WERI-Rb-1 (cell line): Measurements from ENCODE around the gene CNTNAP2.

Source experiments
- DNase-seq: peaks from one replicate; pipeline ENCODE4 v3.0.0-alpha.2; 2020
- H3K27ac ChIP-seq: fragments of 250-450 bp; sonication (Bioruptor Pico); 2 replicates; pipeline ENCODE4 v1.5.1; 2020; ENCODE audit warnings: mild to moderate bottlenecking, moderate library complexity
- H3K27me3 ChIP-seq: fragments of 250-450 bp; sonication (Bioruptor Pico); 2 replicates; pipeline ENCODE4 v1.5.1; 2021; ENCODE audit warnings: mild to moderate bottlenecking, low read depth, moderate library complexity; ENCODE audit not compliant: insufficient read depth, severe bottlenecking
- H3K36me3 ChIP-seq: fragments of 250-450 bp; sonication (Bioruptor Pico); 2 replicates; pipeline ENCODE4 v1.5.1; 2020; ENCODE audit warnings: mild to moderate bottlenecking, moderate library complexity
- H3K4me3 ChIP-seq: 2 replicates; pipeline ENCODE4 v1.5.1; 2011; ENCODE audit warnings: low read depth, mild to moderate bottlenecking, control low read depth, low read length
- H3K9me3 ChIP-seq: fragments of 250-450 bp; sonication (Bioruptor Pico); 2 replicates; pipeline ENCODE4 v1.5.1; 2021; ENCODE audit warnings: mild to moderate bottlenecking, moderate library complexity; ENCODE audit not compliant: severe bottlenecking
- CTCF ChIP-seq: IDR thresholded peaks from 2 replicates; pipeline ENCODE4 v1.5.1; 2011; ENCODE audit warnings: low read depth, mild to moderate bottlenecking, control low read depth, inconsistent platforms, low read length

CNTNAP2 gene

GRCh38 chr7:148230296-148230695 lies 2113.7 kb downstream of the CNTNAP2 start:
- Histone ChIP-seq H3K9me3 (no peaks in the 10 kb centered on the region), H3K27ac (no peak overlapping the region), H3K27me3 (no peaks in the 10 kb centered on the region), H3K36me3 (no peaks in the 10 kb centered on the region), H3K4me3 (no peak overlapping the region)
- DNase-seq: no peak
- TF ChIP-seq CTCF: no peak

DNA sequence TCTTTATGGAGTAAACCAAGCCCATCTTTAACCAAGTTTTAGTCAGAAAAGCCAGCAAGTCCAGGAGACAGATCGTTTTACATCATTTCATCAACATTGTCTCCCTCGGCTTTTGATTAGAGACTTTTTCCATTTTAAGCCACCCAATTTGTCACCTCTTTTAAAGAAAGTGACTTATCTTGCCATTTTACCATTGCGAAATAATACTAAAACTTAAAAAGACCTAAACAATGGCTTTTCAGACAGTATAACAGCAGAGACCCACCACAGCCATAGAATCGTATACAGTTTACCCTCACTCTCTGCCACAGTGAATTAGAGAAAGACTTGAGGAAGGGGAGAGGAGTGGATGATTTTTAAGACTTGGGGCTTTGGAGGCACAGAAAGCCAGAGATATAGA lies 2114.3 kb downstream of the CNTNAP2 start:
- no peaks in the 10 kb centered on the region for H3K27me3 ChIP-seq

GRCh38 chr7:148232784-148233183 lies 2116.2 kb downstream of the CNTNAP2 start:
- no peaks in the 10 kb centered on the region for H3K36me3 ChIP-seq
- no peak for TF ChIP-seq CTCF
- DNase-seq: no peak
- H3K27ac ChIP-seq: no peak overlapping the region
- no peaks in the 10 kb centered on the region for H3K27me3 ChIP-seq
- H3K4me3 ChIP-seq: no peak overlapping the region
- no peaks in the 10 kb centered on the region for H3K9me3 ChIP-seq

More for the DNA sequence above, 2114.3 kb downstream of the CNTNAP2 start:
- H3K9me3 ChIP-seq: no peaks in the 10 kb centered on the region
- no peak for DNase-seq
- TF ChIP-seq CTCF: no peak
- H3K36me3 ChIP-seq: no peaks in the 10 kb centered on the region
- H3K27ac ChIP-seq: no peak overlapping the region
- H3K4me3 ChIP-seq: no peak overlapping the region

DNA sequence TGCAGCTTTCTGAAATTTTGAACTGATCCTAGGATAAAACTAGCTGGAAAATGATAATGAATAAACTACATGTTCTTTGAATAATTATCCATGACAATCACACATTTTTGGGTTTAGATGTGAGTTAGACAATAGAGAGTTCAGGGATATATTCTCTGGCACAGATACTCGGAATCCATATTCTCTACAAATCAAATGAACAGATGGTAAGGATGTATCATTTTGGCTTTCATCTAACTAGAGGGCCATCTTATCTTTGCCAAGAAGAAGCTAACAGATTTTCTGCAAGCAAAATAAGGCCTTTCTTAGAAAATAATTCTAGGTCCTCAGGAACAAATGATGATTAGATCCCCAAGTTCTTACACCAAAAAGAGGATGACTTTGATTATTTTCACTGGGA lies 2118.1 kb downstream of the CNTNAP2 start:
- no peak for DNase-seq
- Histone ChIP-seq H3K36me3 (no peaks in the 10 kb centered on the region), H3K27me3 (no peaks in the 10 kb centered on the region), H3K9me3 (no peaks in the 10 kb centered on the region), H3K4me3 (no peak overlapping the region), H3K27ac (no peak overlapping the region)
- TF ChIP-seq CTCF: no peak

GRCh38 chr7:148238761-148239325 lies 2122.2 kb downstream of the CNTNAP2 start:
- no peaks in the 10 kb centered on the region for H3K36me3 ChIP-seq
- no peaks in the 10 kb centered on the region for H3K27me3 ChIP-seq
- H3K27ac ChIP-seq: no peak overlapping the region
- TF ChIP-seq CTCF: no peak
- no peaks in the 10 kb centered on the region for H3K9me3 ChIP-seq
- H3K4me3 ChIP-seq: no peak overlapping the region
- no peak for DNase-seq

GRCh38 chr7:148241700-148242293 lies 2125.2 kb downstream of the CNTNAP2 start:
- H3K4me3 ChIP-seq: no peak overlapping the region
- no peak overlapping the region for H3K27ac ChIP-seq
- no peak for DNase-seq
- no peaks in the 10 kb centered on the region for H3K27me3 ChIP-seq
- no peak for TF ChIP-seq CTCF
- H3K36me3 ChIP-seq: no peaks in the 10 kb centered on the region
- H3K9me3 ChIP-seq: no peaks in the 10 kb centered on the region
